Keratinocyte (primary cell): ENCODE measurements around the gene MOB4.

Source experiments
- CTCF ChIP-seq, 3 experiments: IDR thresholded peaks in 1 of 3; conservative IDR thresholded peaks in 1 of 3; optimal IDR thresholded peaks in 1 of 3; 2 replicates in 2 of 3; 3 replicates in 1 of 3; pipeline versions ENCODE3 to v1.5.1; 2011; ENCODE audit warnings: low read length in 3 of 3, mild to moderate bottlenecking in 3 of 3, moderate library complexity in 2 of 3, control low read depth in 1 of 3, inconsistent platforms in 1 of 3; ENCODE audit not compliant: insufficient read depth in 2 of 3; ENCODE audit errors: extremely low read depth in 1 of 3
- EZH2 ChIP-seq: IDR thresholded peaks from one replicate; pipeline ENCODE4 v1.6.1; 2012; ENCODE audit warnings: inconsistent platforms, mild to moderate bottlenecking, low read length, moderate library complexity

GRCh38 chr2:197548582-197548981 lies 32.7 kb downstream of the MOB4 start:
- TF ChIP-seq CTCF (optimal IDR thresholded peaks at IDR 0.05 in 1 of 3, IDR thresholded peaks at IDR 0.05 in 1 of 3, conservative IDR thresholded peaks at IDR 0.05 in 1 of 3; ENCODE audit: extremely low read depth in 1 of 3, insufficient read depth in 2 of 3, low read length in 3 of 3) (no peak), EZH2 (no peak)
